Esophagus squamous epithelium (tissue), 4 donors: ENCODE results near the gene ATP6V1D.

ENCODE experiments used
- CTCF ChIP-seq, 6 experiments: fragments of 450-650 bp in 4 of 6; fragments of 200-600 bp in 2 of 6; sonication (generic) in 2 of 6; IDR thresholded peaks; one replicate each; pipeline ENCODE4 v1.5.1; 2016 to 2019; ENCODE audit warnings: antibody characterized with exemption in 6 of 6, mild to moderate bottlenecking in 4 of 6, moderate library complexity in 4 of 6
- POLR2A ChIP-seq, 4 donors: fragments of 450-650 bp; IDR thresholded peaks; one replicate each; pipeline ENCODE4 v1.6.1; 2017; ENCODE audit warnings: antibody characterized with exemption in 4 of 4, mild to moderate bottlenecking in 4 of 4, moderate library complexity in 3 of 4

- TF ChIP-seq CTCF (IDR thresholded peaks at IDR 0.05): no peak
- no peak for TF ChIP-seq POLR2A (IDR thresholded peaks at IDR 0.05)
These were observed 32.5 kb upstream of the ATP6V1D start for GRCh38 chr14:67392123-67392522.
